Adipocyte (in vitro differentiated cells): Measurements from ENCODE around the gene SAGE1.
"Not testable (repeated sequence)": the region's sequence is repeated elsewhere in the genome, so short reads cannot be mapped to it uniquely, and the experiment has no call there.

ENCODE experiments used
- DNase-seq: peaks from one replicate; pipeline ENCODE4 v3.0.0-alpha.2; 2015; ENCODE audit warnings: low read depth
- H3K27me3 ChIP-seq: replicated peaks from 2 replicates; pipeline ENCODE4 v1.7.0; 2013; ENCODE audit warnings: mild to moderate bottlenecking, low read length, moderate library complexity; ENCODE audit not compliant: control insufficient read depth, insufficient read depth
- H3K36me3 ChIP-seq: 2 replicates; pipeline ENCODE4 v1.7.0; 2013; ENCODE audit warnings: low read length, mild to moderate bottlenecking, moderate library complexity; ENCODE audit not compliant: control insufficient read depth, insufficient read depth, severe bottlenecking
- H3K4me1 ChIP-seq: 2 replicates; pipeline ENCODE4 v1.7.0; 2013; ENCODE audit warnings: mild to moderate bottlenecking, low read length, moderate library complexity; ENCODE audit not compliant: control insufficient read depth, insufficient read depth
- H3K4me3 ChIP-seq: 2 replicates; pipeline ENCODE4 v1.7.0; 2013; ENCODE audit warnings: mild to moderate bottlenecking, low read length, moderate library complexity
- H3K9ac ChIP-seq: 2 replicates; pipeline ENCODE4 v1.7.0; 2013; ENCODE audit warnings: mild to moderate bottlenecking, low read length, moderate library complexity
- H3K9me3 ChIP-seq: 2 replicates; pipeline ENCODE4 v1.7.0; 2013; ENCODE audit warnings: mild to moderate bottlenecking, low read length, moderate library complexity; ENCODE audit not compliant: control insufficient read depth

Gene SAGE1

DNA sequence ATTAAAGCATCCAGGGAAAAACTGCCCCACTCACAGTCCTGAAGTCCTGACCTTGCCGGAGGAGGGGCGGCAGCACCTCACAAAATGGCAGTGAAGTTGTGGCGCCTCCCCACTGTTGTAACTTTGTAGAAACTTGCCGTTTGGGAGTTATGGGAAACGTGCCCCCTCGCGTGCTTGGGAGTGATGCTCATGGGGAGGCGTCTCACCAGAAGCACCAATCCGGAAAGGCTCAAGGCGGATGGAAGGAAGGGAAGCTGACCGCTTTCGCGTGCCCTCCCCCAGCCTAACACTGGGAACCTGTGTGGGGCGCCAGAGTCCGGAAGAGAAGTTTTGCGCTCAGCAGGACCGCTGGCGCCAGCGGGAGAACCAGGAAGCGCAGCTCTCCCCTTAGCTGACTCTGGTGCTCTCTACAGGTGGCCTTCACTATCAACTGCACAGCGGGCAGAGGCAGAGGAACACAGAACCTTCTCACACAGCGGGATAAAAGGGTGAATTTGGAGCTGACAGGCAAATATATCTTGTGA is at the start of gene SAGE1, which contains the start of gene CT45A10:
Gene SAGE1 (plus strand): TSS at position 423 of the 524 bp plus-strand sequence. CDS start 2,527 bp downstream, outside the sequence.
Gene CT45A10 (minus strand): TSS at position 151 of the 524 bp plus-strand sequence. CDS start 8,100 bp downstream, outside the sequence.
- Histone ChIP-seq H3K27me3 (peaks cover 3% of the 10 kb centered on the region), H3K4me1 (no peaks in the 10 kb centered on the region), H3K9ac (no peak within 1 kb of the TSS), H3K4me3 (no peak within 1 kb of the TSS), H3K9me3 (no peaks in the 10 kb centered on the region), H3K36me3 (no peaks in the 10 kb centered on the region)
- DNase-seq, result no peak

DNA sequence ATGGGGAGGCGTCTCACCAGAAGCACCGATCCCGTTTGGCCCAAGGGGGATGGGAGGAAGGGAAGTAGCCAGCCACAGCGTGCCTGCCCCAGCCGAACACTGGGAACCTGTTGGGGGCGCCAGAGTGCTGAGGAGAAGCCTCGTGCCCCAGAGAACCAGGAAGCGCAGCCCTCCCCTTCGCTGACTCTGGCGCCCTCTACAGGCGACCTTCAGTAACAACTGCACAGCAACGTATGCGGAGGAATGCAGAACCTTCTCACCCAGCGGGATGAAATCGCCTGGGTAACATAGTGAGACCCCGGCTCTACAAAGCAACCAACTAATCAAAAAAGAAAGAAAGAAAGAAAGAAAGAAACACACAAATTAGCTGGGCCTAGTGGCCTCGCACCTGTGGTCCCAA is 39.1 kb upstream of the SAGE1 start, which contains the start of gene CT45A8:
Gene CT45A8 (minus strand): TSS at position 101 of the 400 bp plus-strand sequence. CDS start 3,755 bp downstream, outside the sequence.
- not testable (repeated sequence) for H3K27me3 ChIP-seq, H3K9ac ChIP-seq, H3K4me3 ChIP-seq, DNase-seq, H3K36me3 ChIP-seq, H3K4me1 ChIP-seq, H3K9me3 ChIP-seq

GRCh38 chrX:135871712-135872111 is 21.8 kb upstream of the SAGE1 start, which contains the start of gene CT45A9:
Gene CT45A9 (minus strand): TSS chrX:135871812. CDS start chrX:135868061, 3,751 bp downstream.
- not testable (repeated sequence) for DNase-seq, H3K36me3 ChIP-seq, H3K9ac ChIP-seq, H3K4me1 ChIP-seq, H3K9me3 ChIP-seq, H3K27me3 ChIP-seq, H3K4me3 ChIP-seq

DNA sequence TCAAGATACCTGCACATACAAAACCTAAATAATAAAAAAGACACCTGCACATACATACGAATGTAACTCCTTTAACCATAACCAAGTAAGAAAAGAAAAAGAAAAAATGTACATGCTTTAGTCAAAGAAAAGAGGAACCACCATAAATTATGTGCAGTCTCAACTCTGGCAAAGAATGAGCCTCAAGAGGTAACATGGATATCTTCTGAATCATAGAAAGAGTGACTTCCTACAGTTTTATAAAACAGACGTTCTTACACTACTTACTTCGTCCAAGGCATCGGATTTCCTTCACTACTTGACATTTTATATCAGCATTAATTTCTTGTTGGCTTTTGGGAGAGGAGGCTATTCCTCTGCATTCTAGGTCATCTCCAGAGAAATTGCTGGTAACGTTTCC is 10.8 kb upstream of the SAGE1 start:
- not testable (repeated sequence) for DNase-seq, H3K4me3 ChIP-seq, H3K9me3 ChIP-seq, H3K36me3 ChIP-seq, H3K27me3 ChIP-seq, H3K9ac ChIP-seq, H3K4me1 ChIP-seq

DNA sequence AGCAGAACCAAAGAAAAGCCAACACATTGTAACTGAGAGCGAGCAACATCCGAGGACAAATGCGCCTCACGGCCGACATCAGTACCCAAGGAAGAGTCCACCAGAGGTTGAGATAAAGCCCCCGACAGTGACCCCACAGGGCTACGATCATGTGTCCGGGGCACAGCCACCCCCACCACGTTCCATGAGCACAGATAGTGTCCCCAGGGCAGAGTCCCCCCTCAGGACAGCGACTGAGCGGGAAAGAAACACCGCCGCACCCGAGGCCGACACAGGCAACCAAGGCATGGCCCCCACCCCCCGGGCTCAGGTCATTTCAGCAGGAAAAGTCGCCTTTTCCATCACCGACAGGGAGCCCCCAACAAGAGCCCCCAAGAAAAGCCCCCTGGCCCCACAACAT is 5.3 kb upstream of the SAGE1 start:
- not testable (repeated sequence) for H3K4me3 ChIP-seq, H3K9me3 ChIP-seq, H3K36me3 ChIP-seq, H3K4me1 ChIP-seq, H3K27me3 ChIP-seq, DNase-seq, H3K9ac ChIP-seq

GRCh38 chrX:135888976-135889375 is 4.5 kb upstream of the SAGE1 start:
- H3K9ac ChIP-seq, H3K4me1 ChIP-seq, H3K36me3 ChIP-seq, H3K4me3 ChIP-seq, DNase-seq, H3K9me3 ChIP-seq, H3K27me3 ChIP-seq: not testable (repeated sequence)

DNA sequence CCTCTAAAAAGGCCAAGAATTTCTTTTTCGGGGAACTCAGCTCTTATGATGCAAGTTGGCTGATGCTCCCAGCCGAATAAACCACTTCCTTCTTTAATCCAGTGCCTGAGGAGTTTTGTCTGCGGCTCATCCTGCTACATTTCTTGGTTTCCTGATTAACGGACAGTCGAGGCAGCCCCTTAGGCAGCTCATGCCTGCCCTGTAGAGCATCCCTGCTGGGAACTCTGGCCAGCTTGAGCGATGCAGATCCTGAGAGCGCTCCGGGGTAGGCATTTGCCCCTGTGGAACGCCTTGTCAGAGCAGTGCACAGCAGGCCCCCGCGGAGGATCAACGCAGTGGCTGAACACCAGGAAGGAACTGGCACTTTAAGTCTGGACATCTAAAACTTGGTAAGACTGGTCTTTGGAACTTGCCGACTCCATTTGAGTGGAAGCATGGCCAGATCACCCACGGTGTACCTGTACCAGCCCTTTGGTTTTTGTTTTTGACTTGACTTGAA is 3.4 kb upstream of the SAGE1 start:
- Histone ChIP-seq H3K27me3 (peaks cover 3% of the 10 kb centered on the region), H3K4me1 (no peaks in the 10 kb centered on the region), H3K4me3 (no peak overlapping the region), H3K36me3 (no peaks in the 10 kb centered on the region), H3K9ac (no peak overlapping the region), H3K9me3 (no peaks in the 10 kb centered on the region)
- DNase-seq, result no peak

GRCh38 chrX:135892781-135893180 is 735 bp upstream of the SAGE1 start:
- Histone ChIP-seq H3K9me3 (no peaks in the 10 kb centered on the region), H3K4me3 (no peak overlapping the region), H3K36me3 (no peaks in the 10 kb centered on the region), H3K4me1 (no peaks in the 10 kb centered on the region), H3K9ac (no peak overlapping the region), H3K27me3 (peaks cover 3% of the 10 kb centered on the region)
- no peak for DNase-seq

GRCh38 chrX:135910251-135910650 is 16.7 kb downstream of the SAGE1 start:
- Histone ChIP-seq H3K4me1 (no peaks in the 10 kb centered on the region), H3K9me3 (peaks cover 14% of the 10 kb centered on the region), H3K36me3 (no peaks in the 10 kb centered on the region), H3K27me3 (peaks cover 33% of the 10 kb centered on the region), H3K4me3 (no peak overlapping the region), H3K9ac (no peak overlapping the region)
- DNase-seq, result no peak

DNA sequence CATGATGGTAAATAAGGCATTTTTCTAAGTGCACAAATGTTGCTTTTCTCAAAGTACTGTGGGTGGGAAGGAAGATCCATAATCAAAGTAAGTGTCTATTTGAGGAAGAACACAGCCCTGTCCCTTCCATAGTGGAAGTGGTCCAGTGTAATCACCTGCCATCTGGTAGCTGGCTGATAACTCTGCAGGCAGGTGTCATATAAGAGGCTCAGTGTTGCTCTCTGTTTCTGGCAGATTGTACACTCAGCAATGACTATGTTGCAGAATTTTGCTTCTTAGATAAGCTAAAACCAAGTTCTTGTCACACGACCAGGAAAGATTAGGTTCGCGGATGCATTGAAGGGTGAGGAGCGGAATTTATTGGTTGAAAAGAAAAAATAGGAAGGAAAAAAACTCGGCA is 20.9 kb downstream of the SAGE1 start:
- H3K27me3 ChIP-seq, result peaks cover 50% of the 10 kb centered on the region
- H3K9me3 ChIP-seq, result peaks cover 18% of the 10 kb centered on the region
- DNase-seq, result no peak
- H3K4me1 ChIP-seq, result no peaks in the 10 kb centered on the region
- no peak overlapping the region for H3K4me3 ChIP-seq
- no peak overlapping the region for H3K9ac ChIP-seq
- no peaks in the 10 kb centered on the region for H3K36me3 ChIP-seq

- H3K36me3 ChIP-seq, DNase-seq, H3K4me1 ChIP-seq, H3K9ac ChIP-seq, H3K4me3 ChIP-seq, H3K9me3 ChIP-seq: not testable (repeated sequence)
- H3K27me3 ChIP-seq, result peaks cover 41% of the 10 kb centered on the region
These were observed 27.0 kb downstream of the SAGE1 start for GRCh38 chrX:135920516-135920915.

DNA sequence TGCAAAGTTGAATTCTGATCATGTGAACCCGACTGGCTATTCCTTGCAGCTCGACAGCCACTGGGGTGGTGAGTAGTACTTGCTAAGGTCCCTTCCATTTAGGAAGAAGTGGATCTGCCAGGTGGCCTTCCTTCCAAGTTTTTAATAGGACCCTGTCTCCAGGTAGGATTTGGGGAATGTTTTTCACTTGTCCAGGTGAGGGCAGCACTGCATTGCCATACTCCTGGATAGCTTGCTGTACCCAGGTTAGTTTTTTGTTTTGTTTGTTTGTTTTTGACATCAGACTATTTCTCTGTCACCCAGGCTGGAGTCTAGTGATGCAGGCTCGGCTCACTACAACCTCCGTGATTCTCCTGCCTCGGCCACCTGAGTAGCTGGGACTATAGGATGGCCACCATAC is 29.8 kb downstream of the SAGE1 start:
- Histone ChIP-seq H3K36me3 (no peaks in the 10 kb centered on the region), H3K4me1 (no peaks in the 10 kb centered on the region), H3K9ac (no peak overlapping the region), H3K9me3 (no peaks in the 10 kb centered on the region), H3K4me3 (no peak overlapping the region), H3K27me3 (peaks cover 22% of the 10 kb centered on the region)
- DNase-seq, result no peak
